ENCODE data around the gene GFPT2. TPM values are rescaled to one million over a fixed set of nuclear protein-coding genes. Genes with fewer than 3 reads are reported as not detected.

GFPT2 gene
- total and polyA plus RNA-seq, 12 donors = 1.9 to 20.1 (median 9.3) TPM

- H3K36me3 ChIP-seq (replicated peaks in 1 of 2) = no peaks in the 10 kb centered on the region
- H3K27me3 ChIP-seq = no peaks in the 10 kb centered on the region
- 78 to 95% (median 91%) methylated on average over 2 of the region's 2 CpGs for WGBS, 4 donors
- H3K27ac ChIP-seq = no peak overlapping the region
- DNase-seq = no peak
- intact Hi-C loops (cut with DNase I) = loop anchor here (10.0 kb wide), 2 partner anchors 167 to 307 kb away; no protein-coding TSS in a partner anchor
- no peaks in the 10 kb centered on the region for H3K9me3 ChIP-seq (replicated peaks in 1 of 3)
- peaks cover 7 to 8% of the 10 kb centered on the region in 2 donors for H3K4me1 ChIP-seq (replicated peaks in 1 of 2)
- TF ChIP-seq POLR2A (IDR thresholded peaks at IDR 0.05) = no peak
- no peak for TF ChIP-seq CTCF (IDR thresholded peaks at IDR 0.05)
- H3K4me3 ChIP-seq = no peak overlapping the region
Measured at GRCh38 chr5:180297587-180298282, 55.4 kb downstream of the GFPT2 start.

GRCh38 chr5:180296771-180297170 is 56.4 kb downstream of the GFPT2 start:
- 53 to 80% (median 71%) methylated on average over 2 to 7 of the region's 7 CpGs for WGBS, 4 donors
- Histone ChIP-seq H3K4me1 (replicated peaks in 1 of 2) (peaks cover 8 to 10% of the 10 kb centered on the region in 2 donors), H3K9me3 (replicated peaks in 1 of 3) (no peaks in the 10 kb centered on the region), H3K27ac (no peak overlapping the region), H3K27me3 (no peaks in the 10 kb centered on the region), H3K36me3 (replicated peaks in 1 of 2) (no peaks in the 10 kb centered on the region), H3K4me3 (no peak overlapping the region)
- no peak for DNase-seq
- TF ChIP-seq POLR2A (IDR thresholded peaks at IDR 0.05) (no peak), CTCF (IDR thresholded peaks at IDR 0.05) (no peak)
- intact Hi-C loops (cut with DNase I) = loop anchor here (10.0 kb wide), 2 partner anchors 168 to 308 kb away; no protein-coding TSS in a partner anchor

GRCh38 chr5:180294913-180295555 is 58.1 kb downstream of the GFPT2 start:
- Histone ChIP-seq H3K4me1 (replicated peaks in 1 of 2) (peaks cover 17 to 20% of the 10 kb centered on the region in 2 donors), H3K27ac (no peak overlapping the region), H3K9me3 (replicated peaks in 1 of 3) (no peaks in the 10 kb centered on the region), H3K27me3 (no peaks in the 10 kb centered on the region), H3K36me3 (replicated peaks in 1 of 2) (no peaks in the 10 kb centered on the region), H3K4me3 (no peak overlapping the region)
- 88 to 97% (median 92%) methylated on average over 10 of the region's 10 CpGs for WGBS, 4 donors
- no peak for DNase-seq
- intact Hi-C loops (cut with DNase I) = loop anchor here (10.0 kb wide), 2 partner anchors 170 to 310 kb away; no protein-coding TSS in a partner anchor
- TF ChIP-seq POLR2A (IDR thresholded peaks at IDR 0.05) (no peak), CTCF (IDR thresholded peaks at IDR 0.05) (no peak)

- WGBS, 4 donors = 72 to 85% (median 82%) methylated on average over 5 to 7 of the region's 7 CpGs
- Histone ChIP-seq H3K27me3 (no peaks in the 10 kb centered on the region), H3K4me3 (no peak overlapping the region), H3K4me1 (replicated peaks in 1 of 2) (peaks cover 20 to 27% of the 10 kb centered on the region in 2 donors), H3K9me3 (replicated peaks in 1 of 3) (no peaks in the 10 kb centered on the region), H3K36me3 (replicated peaks in 1 of 2) (no peaks in the 10 kb centered on the region), H3K27ac (no peak overlapping the region)
- intact Hi-C loops (cut with DNase I) = loop anchor here (10.0 kb wide), 2 partner anchors 170 to 310 kb away; no protein-coding TSS in a partner anchor
- DNase-seq = no peak
- TF ChIP-seq POLR2A (IDR thresholded peaks at IDR 0.05) (no peak), CTCF (IDR thresholded peaks at IDR 0.05) (no peak)
Measured at GRCh38 chr5:180294411-180294810, 58.7 kb downstream of the GFPT2 start.
